H1 (cell line): ENCODE data around the gene F10. TPM values are rescaled to one million over a fixed set of nuclear protein-coding genes. Genes with fewer than 3 reads are reported as not detected.

Source experiments
- CTCF ChIA-PET: fragments of 300-600 bp; sonication (Branson Sonifier 250); formaldehyde crosslinking; loops from one replicate; lab custom pipeline; 2021; ENCODE audit not compliant: partially characterized antibody; lab: Charles Lee
- POLR2A ChIA-PET: fragments of 300-600 bp; sonication (Branson Sonifier 250); formaldehyde crosslinking; loops from one replicate; lab custom pipeline; 2021; ENCODE audit warnings: inconsistent platforms; ENCODE audit not compliant: partially characterized antibody; lab: Charles Lee
- DNase-seq, 2 experiments: peaks; one replicate each; pipeline versions ENCODE4 v3.0.0 to v3.0.0-alpha.2; 2010 to 2022; ENCODE audit warnings: low spot score in 2 of 2, low read depth in 1 of 2, mixed read lengths in 1 of 2
- FAIRE-seq: peaks from 2 replicates; lab custom pipeline; 2011; peaks lifted over from hg19 to GRCh38; lab: Jason Lieb, UNC
- H2AFZ ChIP-seq: 2 replicates; pipeline ENCODE4 v1.8.1; 2012; ENCODE audit warnings: low read length, inconsistent platforms
- H2AK5ac ChIP-seq: 2 replicates; pipeline ENCODE4 v1.6.1; 2013; ENCODE audit warnings: low read depth, low read length
- H2BK120ac ChIP-seq: replicated peaks from 2 replicates; pipeline ENCODE3; 2013; ENCODE audit warnings: low read depth, low read length, inconsistent platforms
- H2BK12ac ChIP-seq: 2 replicates; pipeline ENCODE4 v1.6.1; 2013; ENCODE audit warnings: low read depth, low read length
- H2BK15ac ChIP-seq: 2 replicates; pipeline ENCODE4 v1.6.1; 2013; ENCODE audit warnings: low read length
- H2BK20ac ChIP-seq: 2 replicates; pipeline ENCODE4 v1.6.1; 2013; ENCODE audit warnings: low read length
- H2BK5ac ChIP-seq: 2 replicates; pipeline ENCODE4 v1.6.1; 2013; ENCODE audit warnings: low read depth, low read length
- H3K14ac ChIP-seq: 2 replicates; pipeline ENCODE4 v1.6.1; 2013; ENCODE audit warnings: inconsistent platforms; ENCODE audit not compliant: insufficient read length
- H3K18ac ChIP-seq: 2 replicates; pipeline ENCODE4 v1.6.1; 2013; ENCODE audit warnings: low read length; ENCODE audit errors: extremely low read depth
- H3K23ac ChIP-seq: 2 replicates; pipeline ENCODE4 v1.6.1; 2013; ENCODE audit warnings: inconsistent platforms; ENCODE audit not compliant: insufficient read length
- H3K23me2 ChIP-seq: 2 replicates; pipeline ENCODE4 v1.6.1; 2013; ENCODE audit warnings: low read depth, low read length
- H3K27ac ChIP-seq: 2 replicates; pipeline ENCODE4 v1.6.1; 2011; ENCODE audit warnings: low read depth, low read length, inconsistent platforms
- H3K27me3 ChIP-seq, 4 experiments: replicated peaks in 1 of 4; 1 replicate in 1 of 4; 2 replicates in 3 of 4; pipeline versions ENCODE4 v1.6.1 to v1.8.1; 2011 to 2013; ENCODE audit warnings: low read length in 3 of 4, mild to moderate bottlenecking in 3 of 4, inconsistent platforms in 2 of 4, mixed read lengths in 2 of 4, moderate library complexity in 1 of 4; ENCODE audit not compliant: control insufficient read depth in 3 of 4, insufficient read depth in 3 of 4; ENCODE audit errors: extremely low read depth in 1 of 4
- H3K36me3 ChIP-seq, 4 experiments: 2 replicates each; pipeline versions ENCODE4 v1.6.1 to v1.8.1; 2011 to 2013; ENCODE audit warnings: mild to moderate bottlenecking in 4 of 4, low read length in 3 of 4, moderate library complexity in 2 of 4, control low read depth in 1 of 4, inconsistent platforms in 1 of 4; ENCODE audit not compliant: insufficient read depth in 4 of 4, control insufficient read depth in 2 of 4
- H3K4ac ChIP-seq: replicated peaks from 2 replicates; pipeline ENCODE3; 2013; ENCODE audit warnings: low read length, low read depth, mixed read lengths, inconsistent platforms; ENCODE audit not compliant: insufficient read length
- H3K4me1 ChIP-seq, 4 experiments: replicated peaks in 1 of 4; 1 replicate in 1 of 4; 2 replicates in 3 of 4; pipeline versions ENCODE4 v1.6.1 to v1.8.1; 2011 to 2013; ENCODE audit warnings: low read length in 3 of 4, inconsistent platforms in 2 of 4, mixed read lengths in 1 of 4; ENCODE audit not compliant: insufficient read depth in 4 of 4, control insufficient read depth in 3 of 4
- H3K4me2 ChIP-seq, 2 experiments: 2 replicates each; pipeline versions ENCODE4 v1.6.1 to v1.8.1; 2011 to 2013; ENCODE audit warnings: low read depth in 2 of 2, low read length in 2 of 2, control low read depth in 1 of 2, inconsistent platforms in 1 of 2, mild to moderate bottlenecking in 1 of 2; ENCODE audit not compliant: insufficient read depth in 1 of 2
- H3K4me3 ChIP-seq, 4 experiments: fragments of 200-600, 300-600 bp in 1 of 4; sonication (generic), shearing (Covaris generic), sonication (Bioruptor Twin) in 1 of 4; 2 replicates each; pipeline versions ENCODE4 v1.5.1 to v1.8.1; 2011 to 2016; ENCODE audit warnings: low read length in 4 of 4, low read depth in 3 of 4, control low read depth in 2 of 4, inconsistent platforms in 2 of 4, mild to moderate bottlenecking in 2 of 4, mixed read lengths in 1 of 4, moderate library complexity in 1 of 4; ENCODE audit not compliant: insufficient read depth in 2 of 4; ENCODE audit errors: extremely low read depth in 1 of 4
- H3K56ac ChIP-seq: replicated peaks from 2 replicates; pipeline ENCODE3; 2013; ENCODE audit warnings: low read depth, mild to moderate bottlenecking, mixed read lengths, low read length, inconsistent platforms; ENCODE audit not compliant: insufficient read length
- H3K79me1 ChIP-seq: 2 replicates; pipeline ENCODE4 v1.6.1; 2013; ENCODE audit warnings: low read depth, low read length, control low read depth
- H3K79me2 ChIP-seq, 2 experiments: 2 replicates each; pipeline versions ENCODE4 v1.6.1 to v1.8.1; 2012 to 2013; ENCODE audit warnings: low read length in 2 of 2, mild to moderate bottlenecking in 2 of 2, inconsistent platforms in 1 of 2; ENCODE audit not compliant: insufficient read depth in 2 of 2, control insufficient read depth in 1 of 2
- H3K9ac ChIP-seq, 4 experiments: replicated peaks in 1 of 4; 1 replicate in 1 of 4; 2 replicates in 3 of 4; pipeline versions ENCODE4 v1.6.1 to v1.8.1; 2011 to 2013; ENCODE audit warnings: low read depth in 3 of 4, low read length in 3 of 4, control low read depth in 2 of 4, mild to moderate bottlenecking in 2 of 4, moderate library complexity in 2 of 4, inconsistent platforms in 1 of 4; ENCODE audit errors: extremely low read depth in 1 of 4
- H3K9me3 ChIP-seq, 2 experiments: 2 replicates each; pipeline versions ENCODE4 v1.6.1 to v1.8.1; 2012 to 2013; ENCODE audit warnings: mild to moderate bottlenecking in 2 of 2, moderate library complexity in 2 of 2, control low read depth in 1 of 2, inconsistent platforms in 1 of 2, low read depth in 1 of 2, low read length in 1 of 2, mixed read lengths in 1 of 2; ENCODE audit not compliant: insufficient read depth in 2 of 2
- H4K20me1 ChIP-seq, 2 experiments: replicated peaks in 1 of 2; 2 replicates each; pipeline versions ENCODE3 to v1.8.1; 2011 to 2013; ENCODE audit warnings: inconsistent platforms in 2 of 2, low read length in 2 of 2, mild to moderate bottlenecking in 1 of 2; ENCODE audit not compliant: insufficient read depth in 2 of 2, control insufficient read depth in 1 of 2
- H4K5ac ChIP-seq: 2 replicates; pipeline ENCODE4 v1.6.1; 2013; ENCODE audit warnings: low read length, low read depth, mixed read lengths, inconsistent platforms; ENCODE audit not compliant: insufficient read length
- H4K8ac ChIP-seq: 2 replicates; pipeline ENCODE4 v1.8.0; 2013; ENCODE audit warnings: mild to moderate bottlenecking, moderate library complexity, low read length, inconsistent platforms; ENCODE audit not compliant: insufficient read depth; ENCODE audit errors: extremely low read depth
- H4K91ac ChIP-seq: replicated peaks from 2 replicates; pipeline ENCODE3; 2013; ENCODE audit warnings: low read length, mixed read lengths, inconsistent platforms; ENCODE audit not compliant: insufficient read length
- BRCA1 ChIP-seq: IDR thresholded peaks from 2 replicates; pipeline ENCODE4 v1.6.1; 2012; ENCODE audit warnings: low read depth, low read length, improper control_type of control experiment
- KDM1A ChIP-seq: fragments of 200-600, 300-600 bp; sonication (generic); IDR thresholded peaks from 2 replicates; pipeline ENCODE4 v1.7.1; 2016; ENCODE audit warnings: mild to moderate bottlenecking, low read length, borderline replicate concordance
- YY1 ChIP-seq: IDR thresholded peaks from 2 replicates; pipeline ENCODE4 v1.6.1; 2011; ENCODE audit warnings: low read depth, mild to moderate bottlenecking, low read length
- WGBS, 2 experiments: shearing (Covaris generic) in 1 of 2; methylation state at CpG; one replicate each; pipeline versions ENCODE4 v1.1.6 to v1.1.7; 2013 to 2015; ENCODE audit warnings: low lambda C conversion rate in 2 of 2, mixed read lengths in 2 of 2, inconsistent platforms in 1 of 2, low coverage in 1 of 2, missing lambda C conversion rate in 1 of 2; ENCODE audit not compliant: insufficient replicate concordance in 2 of 2, insufficient coverage in 1 of 2, insufficient read length in 1 of 2; ENCODE audit errors: extremely low coverage in 1 of 2, missing lambda C conversion rate in 1 of 2; 5-methylcytosine and 5-hydroxymethylcytosine counted together
- polyA plus RNA-seq, 7 experiments: library from polyadenylated mRNA; depleted of rRNA in 3 of 7; stranded (reverse) in 5 of 7; unstranded in 2 of 7; fragments of >200 nt in 5 of 7; fragments of 200-250 nt in 2 of 7; gene quantifications; 1 replicate in 5 of 7; 2 replicates in 1 of 7; 4 replicates in 1 of 7; pipeline versions ENCODE4 v1.2.1 to v1.2.3, GENCODE V29; 2011 to 2013; ENCODE audit warnings: missing spikeins in 2 of 7, mixed read lengths in 2 of 7
- total RNA-seq: library from RNA; stranded (reverse); fragmentation: NEBNext Ultra II Directional; extraction: Animal tissue kit (Norgen Biotek cat#: 25700); gene quantifications from 2 replicates; pipeline ENCODE4 v1.2.1, GENCODE V29; 2021
- TF ChIP-seq, protein P1 (sequence below): IDR thresholded peaks from 2 replicates; pipeline ENCODE4 v1.6.1; 2011; ENCODE audit warnings: low read depth, mild to moderate bottlenecking, low read length; ENCODE audit not compliant: insufficient read depth

The F10 gene
- total and polyA plus RNA-seq, 2 of the 8 experiments (the other 6 are each of a cell fraction or from before 2014, with no cell fraction given): 2.0 to 4.2 TPM

DNA sequence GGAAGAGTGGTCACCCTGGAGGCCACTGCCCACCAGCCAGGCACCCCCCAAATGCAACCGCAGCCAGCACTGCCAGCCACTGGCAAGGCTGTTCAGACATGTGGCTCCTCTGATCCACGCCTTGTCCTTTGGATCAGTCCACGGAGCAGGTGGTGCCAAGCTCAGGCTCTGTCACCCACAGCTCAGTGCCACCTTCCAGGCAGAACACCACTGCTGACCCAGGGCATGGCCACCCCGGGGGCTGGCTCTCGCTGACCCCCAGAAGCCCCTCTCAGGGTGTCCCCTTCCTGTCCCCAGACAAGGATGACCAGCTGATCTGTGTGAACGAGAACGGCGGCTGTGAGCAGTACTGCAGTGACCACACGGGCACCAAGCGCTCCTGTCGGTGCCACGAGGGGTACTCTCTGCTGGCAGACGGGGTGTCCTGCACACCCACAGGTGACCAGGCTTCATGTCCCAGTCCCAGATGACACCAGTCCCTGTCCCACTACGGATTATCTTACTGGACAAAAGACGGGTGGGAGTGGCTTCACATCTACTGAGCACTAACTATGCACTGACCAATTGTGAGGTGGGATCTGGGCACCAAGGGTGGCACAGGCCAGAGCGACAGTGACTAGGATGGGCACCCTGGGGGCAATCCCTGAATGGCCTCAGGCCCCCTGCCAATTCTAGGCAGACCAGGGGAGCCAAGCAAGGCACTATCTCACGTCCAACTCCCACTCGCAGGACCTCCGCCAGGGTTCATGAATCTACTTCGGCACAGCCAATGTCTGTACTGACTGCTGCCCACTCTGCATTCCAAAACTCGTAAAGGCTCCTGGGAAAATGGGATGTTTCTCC lies 7.0 kb upstream of the F10 start:
- CTCF ChIA-PET: interaction anchor here (1.0 to 2.1 kb wide), 5 partner anchors 9 to 160 kb away, joined by 3 to 13 read pairs (median 3); no protein-coding TSS in a partner anchor
- Histone ChIP-seq H3K79me2 (no peaks in the 10 kb centered on the region), H3K4me1 (no peaks in the 10 kb centered on the region), H3K23ac (no peak overlapping the region), H3K23me2 (peaks cover 1% of the 10 kb centered on the region; the same call in 1 of the 2 replicates), H3K79me1 (no peaks in the 10 kb centered on the region), H2BK15ac (no peak overlapping the region), H3K27me3 (peaks cover 6 to 7% (median 7%) of the 10 kb centered on the region in 4 experiments; a peak in 6 of 7 replicates), H3K27ac (no peak overlapping the region)
- DNase-seq: peak in 1 of 2 experiments; percentile 33
- WGBS, 2 experiments: 85% methylated on average over 21 of the region's 21 CpGs; no CpG with 5 or more reads in 1 of the 2 experiments
- POLR2A ChIA-PET: interaction anchor here (1.0 to 1.1 kb wide), 2 partner anchors 14 to 20 kb away, joined by 3 to 4 read pairs; no protein-coding TSS in a partner anchor
- FAIRE-seq: no peak
- TF ChIP-seq KDM1A: no peak
- no peak for TF ChIP-seq BRCA1
- no peak for TF ChIP-seq YY1
- TF ChIP-seq, protein P1, sequence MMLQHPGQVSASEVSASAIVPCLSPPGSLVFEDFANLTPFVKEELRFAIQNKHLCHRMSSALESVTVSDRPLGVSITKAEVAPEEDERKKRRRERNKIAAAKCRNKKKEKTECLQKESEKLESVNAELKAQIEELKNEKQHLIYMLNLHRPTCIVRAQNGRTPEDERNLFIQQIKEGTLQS: no peak
- TF ChIP-seq, all 59 proteins: peak for 0
- no peak overlapping the region for H2BK20ac ChIP-seq
- H3K4me3 ChIP-seq: no peak overlapping the region
- H2BK120ac ChIP-seq: no peak overlapping the region
- no peak overlapping the region for H3K9ac ChIP-seq
- H2BK5ac ChIP-seq: no peak overlapping the region
- peaks cover 4 to 6% of the 10 kb centered on the region in 2 experiments; a peak in 2 of 4 replicates for H3K9me3 ChIP-seq
- no peaks in the 10 kb centered on the region; a peak in 1 of 8 replicates for H3K36me3 ChIP-seq
- no peak overlapping the region for H3K4me2 ChIP-seq
- no peak overlapping the region for H3K18ac ChIP-seq
- H2BK12ac ChIP-seq: no peak overlapping the region
- H2AK5ac ChIP-seq: 0 out of 2 replicates have a peak overlapping the region, but pooled peaks have one; percentile 82
- H4K8ac ChIP-seq: no peak overlapping the region
- peaks cover 0 to 4% of the 10 kb centered on the region in 2 experiments for H4K20me1 ChIP-seq
- H3K4ac ChIP-seq: no peak overlapping the region
- no peak overlapping the region for H3K14ac ChIP-seq
- no peak overlapping the region for H4K91ac ChIP-seq
- H2AFZ ChIP-seq: no peak overlapping the region
- H3K56ac ChIP-seq: no peak overlapping the region
- no peak overlapping the region for H4K5ac ChIP-seq
